HCT116 (cell line): ENCODE data around the gene PCSK9. TPM values are rescaled to one million over a fixed set of nuclear protein-coding genes. Genes with fewer than 3 reads are reported as not detected.

Experiments used
- ATAC-seq: fragments of 200-7000 bp; cut with Tn5 transposase; 2 replicates; pipeline ENCODE4 v1.9.1; 2020; ENCODE audit warnings: mild to moderate bottlenecking, moderate library complexity
- BruUV-seq: library from RNA; stranded (reverse); fragments of 400-500 nt; replicated peaks from 2 replicates; lab custom pipeline; 2021; lab: Mats Ljungman, UMichigan
- CTCF ChIA-PET: fragments of 300-600 bp; sonication (Branson Sonifier 250); formaldehyde crosslinking; loops from one replicate; lab custom pipeline; 2021; ENCODE audit warnings: antibody characterized with exemption; lab: Charles Lee
- POLR2A ChIA-PET: fragments of 300-600, 350-600 bp; sonication (Branson Sonifier 250); formaldehyde crosslinking; loops from one replicate; lab custom pipeline; 2021; ENCODE audit warnings: antibody characterized with exemption; lab: Charles Lee
- RAD21 ChIA-PET, 2 experiments: fragments of 300-600 bp; sonication (Branson Sonifier 250); formaldehyde crosslinking; loops; one replicate each; lab custom pipeline; 2023; ENCODE audit warnings: low total read pairs in 2 of 2; ENCODE audit not compliant: uncharacterized antibody in 2 of 2, unreplicated experiment in 2 of 2, low non-redundant PET in 1 of 2; lab: Charles Lee
- DNase-seq: peaks from one replicate; pipeline ENCODE4 v3.0.0-alpha.2; 2010; ENCODE audit warnings: low read depth, low spot score
- H2AFZ ChIP-seq: fragments of 200-600 bp; shearing (Covaris generic), sonication (generic); 2 replicates; pipeline ENCODE4 v1.6.1; 2017; ENCODE audit warnings: low read depth, mixed run types, mixed read lengths, antibody characterized with exemption, low read length; ENCODE audit not compliant: poor library complexity, severe bottlenecking
- H3K27ac ChIP-seq: 2 replicates; pipeline ENCODE4 v1.5.1; 2012; ENCODE audit warnings: low read depth, low read length
- H3K27me3 ChIP-seq: fragments of 200-600 bp; sonication (generic); 2 replicates; pipeline ENCODE4 v1.6.1; 2016; ENCODE audit warnings: mixed run types, low read length, mixed read lengths; ENCODE audit not compliant: insufficient read depth
- H3K36me3 ChIP-seq, 2 experiments: fragments of 200-500 bp in 1 of 2; fragments of 200-600 bp in 1 of 2; sonication (Bioruptor generic) in 1 of 2; sonication (generic) in 1 of 2; 2 replicates each; pipeline versions ENCODE4 v1.5.1 to v1.6.1; 2014 to 2016; ENCODE audit warnings: low read length in 2 of 2, inconsistent platforms in 1 of 2, mixed read lengths in 1 of 2, mixed run types in 1 of 2; ENCODE audit not compliant: insufficient read depth in 2 of 2, control insufficient read depth in 1 of 2
- H3K4me1 ChIP-seq, 2 experiments: fragments of 200-600 bp in 1 of 2; sonication (generic) in 1 of 2; 2 replicates each; pipeline versions ENCODE4 v1.5.1 to v1.6.1; 2012 to 2017; ENCODE audit warnings: low read length in 2 of 2, inconsistent platforms in 1 of 2, mild to moderate bottlenecking in 1 of 2, mixed read lengths in 1 of 2, mixed run types in 1 of 2, moderate library complexity in 1 of 2; ENCODE audit not compliant: insufficient read depth in 2 of 2, control insufficient read depth in 1 of 2
- H3K4me2 ChIP-seq: fragments of 200-600 bp; sonication (generic); 2 replicates; pipeline ENCODE4 v1.6.1; 2017; ENCODE audit warnings: mixed run types, low read length, mixed read lengths
- H3K4me3 ChIP-seq, 2 experiments: fragments of 200-600 bp in 1 of 2; sonication (generic) in 1 of 2; replicated peaks in 1 of 2; 2 replicates each; pipeline ENCODE4 v1.5.1; 2011 to 2016; ENCODE audit warnings: low read length in 2 of 2, control low read depth in 1 of 2, low read depth in 1 of 2, mild to moderate bottlenecking in 1 of 2, mixed read lengths in 1 of 2, mixed run types in 1 of 2
- H3K79me2 ChIP-seq: fragments of 200-600 bp; sonication (generic); 2 replicates; pipeline ENCODE4 v1.6.1; 2017; ENCODE audit warnings: mild to moderate bottlenecking, mixed run types, low read length, moderate library complexity, mixed read lengths; ENCODE audit not compliant: insufficient read depth
- H3K9ac ChIP-seq: fragments of 200-600 bp; sonication (generic); 2 replicates; pipeline ENCODE4 v1.6.1; 2016; ENCODE audit warnings: low read length, mixed read lengths
- H3K9me2 ChIP-seq: fragments of 200-600 bp; sonication (generic), shearing (Covaris generic); 2 replicates; pipeline ENCODE4 v1.6.1; 2017; ENCODE audit warnings: mixed run types, mild to moderate bottlenecking, moderate library complexity; ENCODE audit not compliant: insufficient read depth
- H3K9me3 ChIP-seq, 2 experiments: fragments of 200-500 bp in 1 of 2; fragments of 200-600 bp in 1 of 2; sonication (Bioruptor generic) in 1 of 2; sonication (generic) in 1 of 2; 2 replicates each; pipeline ENCODE4 v1.6.1; 2014 to 2017; ENCODE audit warnings: low read length in 2 of 2, mixed read lengths in 2 of 2, inconsistent platforms in 1 of 2, low read depth in 1 of 2, mild to moderate bottlenecking in 1 of 2, mixed run types in 1 of 2, moderate library complexity in 1 of 2; ENCODE audit not compliant: control insufficient read depth in 1 of 2, insufficient read depth in 1 of 2
- H4K20me1 ChIP-seq: fragments of 200-600 bp; sonication (generic), shearing (Covaris generic); 2 replicates; pipeline ENCODE4 v1.6.1; 2017; ENCODE audit warnings: mixed run types, mild to moderate bottlenecking, moderate library complexity; ENCODE audit not compliant: insufficient read depth
- ATF3 ChIP-seq: IDR thresholded peaks from 2 replicates; pipeline ENCODE4 v1.6.1; 2012
- CEBPB ChIP-seq: IDR thresholded peaks from 2 replicates; pipeline ENCODE4 v1.6.1; 2012; ENCODE audit warnings: low read depth
- EGR1 ChIP-seq: IDR thresholded peaks from 2 replicates; pipeline ENCODE4 v1.6.1; 2012; ENCODE audit warnings: low read depth
- EZH2 ChIP-seq: fragments of 200-600 bp; sonication (generic); IDR thresholded peaks from 2 replicates; pipeline ENCODE4 v1.6.1; 2017; ENCODE audit warnings: antibody characterized with exemption, mixed run types
- EZH2phosphoT487 ChIP-seq: fragments of 200-600 bp; IDR thresholded peaks from 2 replicates; pipeline ENCODE4 v1.6.1; 2018; ENCODE audit warnings: antibody characterized with exemption, borderline replicate concordance
- FOSL1 ChIP-seq: IDR thresholded peaks from 2 replicates; pipeline ENCODE4 v1.6.1; 2012; ENCODE audit warnings: low read depth
- JUND ChIP-seq: IDR thresholded peaks from 2 replicates; pipeline ENCODE4 v1.6.1; 2012
- POLR2A ChIP-seq: IDR thresholded peaks from 2 replicates; pipeline ENCODE4 v1.7.0; 2011; ENCODE audit warnings: borderline replicate concordance; ENCODE audit not compliant: insufficient read depth, insufficient read length; ENCODE audit errors: extremely low read depth
- RAD21 ChIP-seq: IDR thresholded peaks from 2 replicates; pipeline ENCODE4 v1.6.1; 2012; ENCODE audit warnings: low read depth, mild to moderate bottlenecking
- REST ChIP-seq: IDR thresholded peaks from 2 replicates; pipeline ENCODE4 v1.6.1; 2012; ENCODE audit warnings: low read depth
- SIN3A ChIP-seq: IDR thresholded peaks from 2 replicates; pipeline ENCODE4 v1.6.1; 2012; ENCODE audit warnings: low read depth
- SP1 ChIP-seq: IDR thresholded peaks from 2 replicates; pipeline ENCODE4 v1.6.1; 2012; ENCODE audit warnings: low read depth
- SRF ChIP-seq: IDR thresholded peaks from 2 replicates; pipeline ENCODE4 v1.6.1; 2012; ENCODE audit warnings: low read depth
- intact Hi-C: fragments of 100-400 bp; cut with micrococcal nuclease; formaldehyde crosslinking; loops from 2 replicates; pipeline ENCODE4 v1.10.0; 2022
- total RNA-seq: library from RNA; stranded (reverse); gene quantifications from one replicate; pipeline ENCODE4 v1.2.1, GENCODE V29; 2021; ENCODE audit not compliant: unreplicated experiment

Gene PCSK9
- total RNA-seq, 1 experiment from 2014 or later: 39.6 TPM

- peaks cover 6% of the 10 kb centered on the region; the same call in 1 of the 2 replicates for H3K79me2 ChIP-seq
- CTCF ChIA-PET: interaction anchor here (1.1 kb wide), 1 partner anchor 21 kb away, joined by 6 read pairs; no protein-coding TSS in a partner anchor
- ATAC-seq (no peak), DNase-seq (no peak)
- no peaks in the 10 kb centered on the region for H4K20me1 ChIP-seq
- H3K27ac ChIP-seq: no peak overlapping the region
- intact Hi-C loops: no loop called here
- BruUV-seq: no TSS peak
- no peak overlapping the region for H2AFZ ChIP-seq
- no peak overlapping the region for H3K9ac ChIP-seq
- no peak for TF ChIP-seq SRF
- TF ChIP-seq POLR2A: no peak
- TF ChIP-seq FOSL1: no peak
- TF ChIP-seq EZH2phosphoT487: no peak
- no peak for TF ChIP-seq JUND
- no peak for TF ChIP-seq ATF3
- no peak for TF ChIP-seq EZH2
- no peak for TF ChIP-seq EGR1
- POLR2A ChIA-PET: no interaction called here
- H3K9me2 ChIP-seq: no peaks in the 10 kb centered on the region
- H3K27me3 ChIP-seq: no peaks in the 10 kb centered on the region
- 0 out of 4 replicates have a peak, but pooled peaks cover 0 to 6% of the 10 kb centered on the region in 2 experiments for H3K36me3 ChIP-seq
- H3K4me2 ChIP-seq: no peak overlapping the region
- RAD21 ChIA-PET: no interaction called here
- no peak overlapping the region for H3K4me3 ChIP-seq
- no peaks in the 10 kb centered on the region for H3K9me3 ChIP-seq
- peaks cover 10 to 33% of the 10 kb centered on the region in 2 experiments; a peak in 3 of 4 replicates for H3K4me1 ChIP-seq
Measured at GRCh38 chr1:55043011-55043410, 3.7 kb downstream of the PCSK9 start.

GRCh38 chr1:55043726-55044125 lies 4.4 kb downstream of the PCSK9 start:
- no peak for ATAC-seq
- POLR2A ChIA-PET: no interaction called here
- H3K9ac ChIP-seq: no peak overlapping the region
- TF ChIP-seq RAD21: no peak
- TF ChIP-seq REST: no peak
- no peak for TF ChIP-seq CEBPB
- no peak for TF ChIP-seq EZH2
- TF ChIP-seq SIN3A: no peak
- no peak for TF ChIP-seq EGR1
- no peak for TF ChIP-seq JUND
- no peak for TF ChIP-seq POLR2A
- no peak for TF ChIP-seq EZH2phosphoT487
- no peak for TF ChIP-seq SP1
- no peak for TF ChIP-seq SRF
- TF ChIP-seq, all 23 proteins: peak for 0
- no peak overlapping the region for H3K4me3 ChIP-seq
- DNase-seq: no peak
- ChIA-PET CTCF (no interaction called here), RAD21 (no interaction called here)
- H3K9me2 ChIP-seq: no peaks in the 10 kb centered on the region
- 0 out of 4 replicates have a peak, but pooled peaks cover 0 to 9% of the 10 kb centered on the region in 2 experiments for H3K36me3 ChIP-seq
- no peaks in the 10 kb centered on the region for H4K20me1 ChIP-seq
- intact Hi-C loops: no loop called here
- no peak overlapping the region for H3K27ac ChIP-seq
- H3K4me1 ChIP-seq: peaks cover 4 to 26% of the 10 kb centered on the region in 2 experiments; a peak in 3 of 4 replicates
- H3K27me3 ChIP-seq: no peaks in the 10 kb centered on the region
- H3K79me2 ChIP-seq: peaks cover 6% of the 10 kb centered on the region; the same call in 1 of the 2 replicates
- no peaks in the 10 kb centered on the region for H3K9me3 ChIP-seq
- H3K4me2 ChIP-seq: no peak overlapping the region
- H2AFZ ChIP-seq: no peak overlapping the region
- no TSS peak for BruUV-seq
